SK-N-SH treated with all-trans-retinoic acid at 6 μM for 48 hours (cell line): ENCODE data around the gene RGMA.

Source experiments
- ATAC-seq: fragments of 200-7000 bp; cut with Tn5 transposase; 3 replicates; pipeline ENCODE4 v1.9.1; 2020; ENCODE audit warnings: mild to moderate bottlenecking, moderate library complexity
- ARNTL ChIP-seq: fragments of 450-650 bp; formaldehyde crosslinking; IDR thresholded peaks from 2 replicates; pipeline ENCODE4 v1.5.0; 2020; ENCODE audit warnings: low read depth, mild to moderate bottlenecking, moderate library complexity, borderline replicate concordance
- BACH2 ChIP-seq: fragments of 250-450 bp; sonication (Bioruptor Pico); IDR thresholded peaks from 2 replicates; pipeline ENCODE4 v1.9.0; 2021; ENCODE audit warnings: mild to moderate bottlenecking, borderline replicate concordance
- CSDC2 ChIP-seq: fragments of 250-450 bp; sonication (Bioruptor Pico); IDR thresholded peaks from 2 replicates; pipeline ENCODE4 v1.5.0; 2020; ENCODE audit warnings: mild to moderate bottlenecking, moderate library complexity
- GLIS3 ChIP-seq: fragments of 250-450 bp; sonication (Bioruptor Pico); IDR thresholded peaks from 2 replicates; pipeline ENCODE4 v1.5.0; 2020; ENCODE audit warnings: mild to moderate bottlenecking, moderate library complexity
- ISL1 ChIP-seq: fragments of 250-450 bp; sonication (Bioruptor Pico); IDR thresholded peaks from 2 replicates; pipeline ENCODE4 v2.1.2; 2022; ENCODE audit warnings: mild to moderate bottlenecking, moderate library complexity
- OSR1 ChIP-seq: fragments of 250-450 bp; sonication (Bioruptor Pico); IDR thresholded peaks from 2 replicates; pipeline ENCODE4 v1.8.0; 2022; ENCODE audit warnings: moderate library complexity, mild to moderate bottlenecking, inconsistent platforms
- PPARA ChIP-seq: fragments of 250-450 bp; sonication (Bioruptor Pico); IDR thresholded peaks from 2 replicates; pipeline ENCODE4 v1.5.0; 2020; ENCODE audit warnings: mild to moderate bottlenecking, borderline replicate concordance
- RARB ChIP-seq: fragments of 250-450 bp; sonication (Bioruptor Pico); IDR thresholded peaks from 2 replicates; pipeline ENCODE4 v1.8.0; 2021; ENCODE audit warnings: mild to moderate bottlenecking, moderate library complexity
- SNAI2 ChIP-seq: fragments of 250-450 bp; sonication (Bioruptor Pico); IDR thresholded peaks from 2 replicates; pipeline ENCODE4 v1.5.0; 2020; ENCODE audit warnings: mild to moderate bottlenecking, moderate library complexity
- TCF4 ChIP-seq: fragments of 250-450 bp; sonication (Bioruptor Pico); IDR thresholded peaks from 2 replicates; pipeline ENCODE4 v1.8.0; 2021; ENCODE audit warnings: mild to moderate bottlenecking, moderate library complexity, borderline replicate concordance
- TOX ChIP-seq: fragments of 250-450 bp; sonication (Bioruptor Pico); IDR thresholded peaks from 2 replicates; pipeline ENCODE4 v1.8.0; 2021; ENCODE audit warnings: mild to moderate bottlenecking, moderate library complexity, borderline replicate concordance
- ZC3H10 ChIP-seq: fragments of 250-450 bp; sonication (Bioruptor Pico); IDR thresholded peaks from 2 replicates; pipeline ENCODE4 v1.5.1; 2021; ENCODE audit warnings: mild to moderate bottlenecking, moderate library complexity
- ZFP3 ChIP-seq: fragments of 250-450 bp; sonication (Bioruptor Pico); IDR thresholded peaks from 2 replicates; pipeline ENCODE4 v1.5.0; 2020; ENCODE audit warnings: mild to moderate bottlenecking, moderate library complexity
- ZFP30 ChIP-seq: fragments of 450-650 bp; formaldehyde crosslinking; IDR thresholded peaks from 2 replicates; pipeline ENCODE4 v1.5.0; 2022; ENCODE audit warnings: mild to moderate bottlenecking, moderate library complexity
- ZNF565 ChIP-seq: fragments of 450-650 bp; formaldehyde crosslinking; conservative IDR thresholded peaks from 2 replicates; pipeline ENCODE4 v1.5.0; 2020; ENCODE audit warnings: low read depth, mild to moderate bottlenecking, moderate library complexity
- ZNF70 ChIP-seq: fragments of 450-650 bp; formaldehyde crosslinking; IDR thresholded peaks from 2 replicates; pipeline ENCODE4 v1.5.0; 2020; ENCODE audit warnings: mild to moderate bottlenecking, moderate library complexity
- ZNF8 ChIP-seq: fragments of 450-650 bp; formaldehyde crosslinking; IDR thresholded peaks from 2 replicates; pipeline ENCODE4 v1.5.0; 2020; ENCODE audit warnings: mild to moderate bottlenecking, moderate library complexity
- TF ChIP-seq, protein P1 (sequence below): fragments of 250-450 bp; sonication (Bioruptor Pico); IDR thresholded peaks from 2 replicates; pipeline ENCODE4 v1.5.1; 2020; ENCODE audit warnings: low read depth, mild to moderate bottlenecking, moderate library complexity
- TF ChIP-seq, protein P2 (sequence below): fragments of 250-450 bp; sonication (Bioruptor Pico); IDR thresholded peaks from 2 replicates; pipeline ENCODE4 v1.8.0; 2021; ENCODE audit warnings: low read depth, mild to moderate bottlenecking, moderate library complexity, borderline replicate concordance
- TF ChIP-seq, protein P3 (sequence below): fragments of 250-450 bp; sonication (Bioruptor Pico); IDR thresholded peaks from 2 replicates; pipeline ENCODE4 v1.5.0; 2020; ENCODE audit warnings: mild to moderate bottlenecking, moderate library complexity
- TF ChIP-seq, protein P4 (sequence below): fragments of 250-450 bp; sonication (Bioruptor Pico); IDR thresholded peaks from 2 replicates; pipeline ENCODE4 v1.8.0; 2020; ENCODE audit warnings: mild to moderate bottlenecking, moderate library complexity, borderline replicate concordance
- TF ChIP-seq, protein P5 (sequence below): fragments of 250-450 bp; sonication (Bioruptor Pico); IDR thresholded peaks from 2 replicates; pipeline ENCODE4 v1.5.1; 2021; ENCODE audit warnings: mild to moderate bottlenecking, moderate library complexity

Gene RGMA

DNA sequence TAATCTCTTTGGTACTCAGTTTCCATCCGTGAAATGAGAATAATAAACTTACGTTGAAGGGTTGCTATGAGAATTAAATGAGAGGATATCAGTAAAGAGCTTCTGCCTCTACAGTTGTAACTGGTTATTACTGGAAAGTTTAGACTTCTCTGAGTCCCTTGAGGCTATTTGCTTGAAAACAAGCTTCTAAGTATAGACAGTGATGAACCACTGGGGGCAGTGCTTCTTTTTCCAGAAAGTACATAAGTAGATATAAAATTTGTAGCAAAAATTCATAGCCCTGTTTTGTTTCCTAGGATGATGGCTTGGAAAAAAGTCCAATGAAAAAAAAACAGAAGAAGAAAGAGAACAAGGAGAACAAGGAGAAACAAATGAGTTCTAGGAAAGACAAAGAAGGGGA is 87.1 kb downstream of the RGMA start:
- ATAC-seq: no peak
- TF ChIP-seq, protein P1, sequence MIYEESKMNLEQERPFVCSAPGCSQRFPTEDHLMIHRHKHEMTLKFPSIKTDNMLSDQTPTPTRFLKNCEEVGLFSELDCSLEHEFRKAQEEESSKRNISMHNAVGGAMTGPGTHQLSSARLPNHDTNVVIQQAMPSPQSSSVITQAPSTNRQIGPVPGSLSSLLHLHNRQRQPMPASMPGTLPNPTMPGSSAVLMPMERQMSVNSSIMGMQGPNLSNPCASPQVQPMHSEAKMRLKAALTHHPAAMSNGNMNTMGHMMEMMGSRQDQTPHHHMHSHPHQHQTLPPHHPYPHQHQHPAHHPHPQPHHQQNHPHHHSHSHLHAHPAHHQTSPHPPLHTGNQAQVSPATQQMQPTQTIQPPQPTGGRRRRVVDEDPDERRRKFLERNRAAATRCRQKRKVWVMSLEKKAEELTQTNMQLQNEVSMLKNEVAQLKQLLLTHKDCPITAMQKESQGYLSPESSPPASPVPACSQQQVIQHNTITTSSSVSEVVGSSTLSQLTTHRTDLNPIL: no peak
- TF ChIP-seq ZC3H10 (CRISPR knock-in tag) (no peak), OSR1 (no peak)

DNA sequence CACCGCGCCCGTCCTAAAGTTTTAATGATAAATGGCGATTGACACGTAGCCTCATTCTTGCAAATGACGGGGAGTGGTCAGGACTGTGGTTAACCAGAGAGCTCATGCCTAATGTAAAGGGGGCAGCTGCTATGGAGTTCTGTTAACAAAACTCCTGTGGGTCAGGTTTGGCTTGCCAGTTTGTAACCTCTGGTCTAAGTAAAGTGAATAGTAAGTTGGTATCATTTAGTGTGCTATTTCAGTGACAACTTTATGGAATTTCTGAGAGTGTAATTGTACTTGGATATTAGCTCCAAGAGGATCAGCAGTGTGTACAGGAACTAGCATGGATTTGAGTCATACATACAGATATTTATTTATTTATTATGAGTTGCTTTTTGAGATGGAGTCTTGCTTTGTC is 87.9 kb downstream of the RGMA start:
- TF ChIP-seq GLIS3 (CRISPR knock-in tag) (no peak), ARNTL (CRISPR knock-in tag) (no peak)
- TF ChIP-seq, protein P2, sequence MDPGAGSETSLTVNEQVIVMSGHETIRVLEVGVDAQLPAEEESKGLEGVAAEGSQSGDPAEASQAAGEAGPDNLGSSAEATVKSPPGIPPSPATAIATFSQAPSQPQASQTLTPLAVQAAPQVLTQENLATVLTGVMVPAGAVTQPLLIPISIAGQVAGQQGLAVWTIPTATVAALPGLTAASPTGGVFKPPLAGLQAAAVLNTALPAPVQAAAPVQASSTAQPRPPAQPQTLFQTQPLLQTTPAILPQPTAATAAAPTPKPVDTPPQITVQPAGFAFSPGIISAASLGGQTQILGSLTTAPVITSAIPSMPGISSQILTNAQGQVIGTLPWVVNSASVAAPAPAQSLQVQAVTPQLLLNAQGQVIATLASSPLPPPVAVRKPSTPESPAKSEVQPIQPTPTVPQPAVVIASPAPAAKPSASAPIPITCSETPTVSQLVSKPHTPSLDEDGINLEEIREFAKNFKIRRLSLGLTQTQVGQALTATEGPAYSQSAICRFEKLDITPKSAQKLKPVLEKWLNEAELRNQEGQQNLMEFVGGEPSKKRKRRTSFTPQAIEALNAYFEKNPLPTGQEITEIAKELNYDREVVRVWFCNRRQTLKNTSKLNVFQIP (CRISPR knock-in tag): no peak
- no peak for ATAC-seq

DNA sequence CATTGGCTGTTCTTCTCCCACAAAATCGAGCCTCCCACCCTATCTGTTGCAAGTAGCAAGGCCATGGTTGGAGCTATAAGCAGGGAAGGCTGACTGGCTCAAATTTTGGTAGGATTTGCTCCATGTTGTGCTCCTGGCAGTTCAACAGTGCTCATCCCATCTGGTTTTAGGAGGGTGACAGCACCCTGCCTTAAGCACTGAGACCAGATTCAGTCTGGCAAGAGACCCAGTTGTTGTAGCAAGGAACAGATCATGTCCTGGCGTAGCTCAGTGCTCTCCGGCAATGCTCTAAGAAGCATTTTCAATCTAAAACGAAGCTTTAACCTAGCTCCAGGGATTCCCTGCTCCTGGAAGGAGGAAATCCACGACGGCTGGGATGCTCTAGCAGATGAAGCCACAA is 91.2 kb downstream of the RGMA start:
- ATAC-seq: no peak
- TF ChIP-seq ZFP3 (CRISPR knock-in tag): no peak
- no peak for TF ChIP-seq ZNF70 (CRISPR knock-in tag)
- TF ChIP-seq ZNF8 (CRISPR knock-in tag): no peak
- no peak for TF ChIP-seq ISL1 (CRISPR knock-in tag)
- TF ChIP-seq ZNF565 (CRISPR knock-in tag): no peak

DNA sequence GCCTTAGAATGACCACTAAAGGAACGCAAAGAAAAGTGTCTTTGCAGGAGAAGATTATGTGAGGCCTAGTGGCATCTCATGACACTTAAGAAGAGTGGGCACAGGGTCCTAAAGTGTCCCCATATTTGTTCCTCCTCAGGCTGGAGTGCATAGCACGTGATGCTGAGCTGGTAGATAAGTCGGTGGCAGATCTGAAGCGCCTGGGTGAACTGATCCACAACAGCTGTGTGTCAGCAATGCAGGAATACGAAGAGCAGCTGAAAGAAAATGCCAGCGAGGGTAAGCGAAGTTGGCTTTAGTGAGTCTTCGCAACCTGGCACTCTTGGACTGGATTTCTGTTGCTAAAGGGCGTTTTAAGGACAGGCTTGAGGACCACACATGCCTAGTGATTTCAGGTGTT is 96.3 kb downstream of the RGMA start:
- no peak for TF ChIP-seq TCF4 (CRISPR knock-in tag)
- no peak for TF ChIP-seq RARB
- TF ChIP-seq, protein P3, sequence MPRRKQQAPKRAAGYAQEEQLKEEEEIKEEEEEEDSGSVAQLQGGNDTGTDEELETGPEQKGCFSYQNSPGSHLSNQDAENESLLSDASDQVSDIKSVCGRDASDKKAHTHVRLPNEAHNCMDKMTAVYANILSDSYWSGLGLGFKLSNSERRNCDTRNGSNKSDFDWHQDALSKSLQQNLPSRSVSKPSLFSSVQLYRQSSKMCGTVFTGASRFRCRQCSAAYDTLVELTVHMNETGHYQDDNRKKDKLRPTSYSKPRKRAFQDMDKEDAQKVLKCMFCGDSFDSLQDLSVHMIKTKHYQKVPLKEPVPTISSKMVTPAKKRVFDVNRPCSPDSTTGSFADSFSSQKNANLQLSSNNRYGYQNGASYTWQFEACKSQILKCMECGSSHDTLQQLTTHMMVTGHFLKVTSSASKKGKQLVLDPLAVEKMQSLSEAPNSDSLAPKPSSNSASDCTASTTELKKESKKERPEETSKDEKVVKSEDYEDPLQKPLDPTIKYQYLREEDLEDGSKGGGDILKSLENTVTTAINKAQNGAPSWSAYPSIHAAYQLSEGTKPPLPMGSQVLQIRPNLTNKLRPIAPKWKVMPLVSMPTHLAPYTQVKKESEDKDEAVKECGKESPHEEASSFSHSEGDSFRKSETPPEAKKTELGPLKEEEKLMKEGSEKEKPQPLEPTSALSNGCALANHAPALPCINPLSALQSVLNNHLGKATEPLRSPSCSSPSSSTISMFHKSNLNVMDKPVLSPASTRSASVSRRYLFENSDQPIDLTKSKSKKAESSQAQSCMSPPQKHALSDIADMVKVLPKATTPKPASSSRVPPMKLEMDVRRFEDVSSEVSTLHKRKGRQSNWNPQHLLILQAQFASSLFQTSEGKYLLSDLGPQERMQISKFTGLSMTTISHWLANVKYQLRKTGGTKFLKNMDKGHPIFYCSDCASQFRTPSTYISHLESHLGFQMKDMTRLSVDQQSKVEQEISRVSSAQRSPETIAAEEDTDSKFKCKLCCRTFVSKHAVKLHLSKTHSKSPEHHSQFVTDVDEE: no peak
- TF ChIP-seq, protein P4, sequence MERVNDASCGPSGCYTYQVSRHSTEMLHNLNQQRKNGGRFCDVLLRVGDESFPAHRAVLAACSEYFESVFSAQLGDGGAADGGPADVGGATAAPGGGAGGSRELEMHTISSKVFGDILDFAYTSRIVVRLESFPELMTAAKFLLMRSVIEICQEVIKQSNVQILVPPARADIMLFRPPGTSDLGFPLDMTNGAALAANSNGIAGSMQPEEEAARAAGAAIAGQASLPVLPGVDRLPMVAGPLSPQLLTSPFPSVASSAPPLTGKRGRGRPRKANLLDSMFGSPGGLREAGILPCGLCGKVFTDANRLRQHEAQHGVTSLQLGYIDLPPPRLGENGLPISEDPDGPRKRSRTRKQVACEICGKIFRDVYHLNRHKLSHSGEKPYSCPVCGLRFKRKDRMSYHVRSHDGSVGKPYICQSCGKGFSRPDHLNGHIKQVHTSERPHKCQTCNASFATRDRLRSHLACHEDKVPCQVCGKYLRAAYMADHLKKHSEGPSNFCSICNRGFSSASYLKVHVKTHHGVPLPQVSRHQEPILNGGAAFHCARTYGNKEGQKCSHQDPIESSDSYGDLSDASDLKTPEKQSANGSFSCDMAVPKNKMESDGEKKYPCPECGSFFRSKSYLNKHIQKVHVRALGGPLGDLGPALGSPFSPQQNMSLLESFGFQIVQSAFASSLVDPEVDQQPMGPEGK (CRISPR knock-in tag): no peak
- TF ChIP-seq PPARA (CRISPR knock-in tag): no peak
- TF ChIP-seq ZNF565 (CRISPR knock-in tag): no peak
- TF ChIP-seq ZFP3 (CRISPR knock-in tag): no peak
- TF ChIP-seq, protein P1: no peak
- TF ChIP-seq ZNF8 (CRISPR knock-in tag): no peak
- TF ChIP-seq CSDC2: no peak
- no peak for TF ChIP-seq BACH2 (CRISPR knock-in tag)
- TF ChIP-seq TOX: no peak
- TF ChIP-seq ZNF70 (CRISPR knock-in tag): no peak
- TF ChIP-seq SNAI2 (CRISPR knock-in tag): no peak
- no peak for TF ChIP-seq ISL1 (CRISPR knock-in tag)
- TF ChIP-seq, protein P5, sequence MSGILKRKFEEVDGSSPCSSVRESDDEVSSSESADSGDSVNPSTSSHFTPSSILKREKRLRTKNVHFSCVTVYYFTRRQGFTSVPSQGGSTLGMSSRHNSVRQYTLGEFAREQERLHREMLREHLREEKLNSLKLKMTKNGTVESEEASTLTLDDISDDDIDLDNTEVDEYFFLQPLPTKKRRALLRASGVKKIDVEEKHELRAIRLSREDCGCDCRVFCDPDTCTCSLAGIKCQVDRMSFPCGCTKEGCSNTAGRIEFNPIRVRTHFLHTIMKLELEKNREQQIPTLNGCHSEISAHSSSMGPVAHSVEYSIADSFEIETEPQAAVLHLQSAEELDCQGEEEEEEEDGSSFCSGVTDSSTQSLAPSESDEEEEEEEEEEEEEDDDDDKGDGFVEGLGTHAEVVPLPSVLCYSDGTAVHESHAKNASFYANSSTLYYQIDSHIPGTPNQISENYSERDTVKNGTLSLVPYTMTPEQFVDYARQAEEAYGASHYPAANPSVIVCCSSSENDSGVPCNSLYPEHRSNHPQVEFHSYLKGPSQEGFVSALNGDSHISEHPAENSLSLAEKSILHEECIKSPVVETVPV (CRISPR knock-in tag): no peak
- TF ChIP-seq, protein P2 (CRISPR knock-in tag): no peak
- TF ChIP-seq ZFP30 (CRISPR knock-in tag): no peak
- ATAC-seq: no peak
